Activated T-helper 17 cell treated with anti-CD3 and anti-CD28 coated beads, Interleukin-2, amount 50 U/mL, for 72 hours (primary cell): Measurements from ENCODE around the gene ORC5. TPM values are rescaled to one million over a fixed set of nuclear protein-coding genes. Genes with fewer than 3 reads are reported as not detected.
A peak's percentile ranks its signal among the peaks of the same experiment; 100 is the strongest.
"Not testable (repeated sequence)": the region's sequence is repeated elsewhere in the genome, so short reads cannot be mapped to it uniquely, and the experiment has no call there.

Experiments used
- ATAC-seq: fragments of 150-1000 bp; cut with Tn5 transposase; replicated peaks from 2 replicates; pipeline ENCODE4 v1.10.0; 2021; ENCODE audit warnings: mild to moderate bottlenecking, moderate library complexity
- H3K27ac Mint-ChIP-seq: one replicate; pipeline ENCODE4 v1.8.0; 2022; ENCODE audit warnings: mixed read lengths
- H3K27me3 Mint-ChIP-seq: one replicate; pipeline ENCODE4 v1.8.0; 2022; ENCODE audit warnings: mixed read lengths
- H3K36me3 Mint-ChIP-seq: one replicate; pipeline ENCODE4 v1.8.0; 2022; ENCODE audit warnings: low read depth, mild to moderate bottlenecking, mixed read lengths
- H3K4me1 Mint-ChIP-seq: one replicate; pipeline ENCODE4 v1.8.0; 2022; ENCODE audit warnings: mixed read lengths
- H3K4me3 Mint-ChIP-seq: one replicate; pipeline ENCODE4 v1.8.0; 2022; ENCODE audit warnings: mild to moderate bottlenecking, mixed read lengths
- H3K9me3 Mint-ChIP-seq: one replicate; pipeline ENCODE4 v1.8.0; 2022; ENCODE audit warnings: mixed read lengths
- total RNA-seq, 2 donors: library from RNA; stranded (reverse); gene quantifications; one replicate each; pipeline ENCODE4 v1.2.3, GENCODE V29; 2022

The ORC5 gene
- 10 to 100 TPM; 15.6 to 27.7 TPM for total RNA-seq

DNA sequence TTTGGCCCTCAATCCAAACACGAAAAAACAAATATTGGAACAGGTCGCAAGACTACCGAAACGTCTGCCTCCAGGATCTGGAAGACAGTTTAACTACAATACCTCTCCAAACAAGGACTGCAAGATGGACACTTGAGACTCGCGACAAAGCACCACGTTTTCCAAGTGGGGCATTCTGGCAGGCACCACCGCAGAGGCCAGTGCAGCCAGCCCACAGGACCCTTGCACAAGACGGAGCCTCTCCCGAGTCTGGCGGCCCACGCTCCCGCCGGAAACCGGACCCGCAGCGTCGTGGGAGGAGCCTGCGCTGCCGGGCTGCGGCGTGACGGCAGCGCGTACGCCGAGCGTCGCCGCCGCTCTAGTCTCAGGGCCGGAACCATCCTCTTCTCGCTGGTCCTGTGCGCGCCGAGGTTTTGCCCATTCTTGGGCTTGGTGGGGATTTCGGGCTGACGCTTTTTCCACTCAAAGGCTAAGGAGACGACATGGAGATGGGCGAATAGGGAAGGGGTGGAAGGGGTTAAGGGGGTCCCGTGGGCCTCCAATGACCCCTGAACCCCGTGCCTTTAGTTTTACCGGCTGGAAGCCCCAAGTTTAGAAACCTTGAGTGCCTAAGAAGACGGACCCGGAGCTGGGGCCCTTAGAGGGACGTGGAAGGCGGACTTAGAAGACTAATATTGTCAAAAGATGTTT is at the start of gene ORC5:
ORC5 (minus strand) TSS at position 283 of the 690 bp plus-strand sequence; CDS start at position 174, 109 bp downstream.
- Mint-ChIP-seq H3K4me1 (peaks cover 23% of the 10 kb centered on the region), H3K27me3 (peaks cover 16% of the 10 kb centered on the region), H3K36me3 (peaks cover 13% of the 10 kb centered on the region), H3K9me3 (no peaks in the 10 kb centered on the region), H3K4me3 (peak within 1 kb of the TSS; percentile 93), H3K27ac (peak within 1 kb of the TSS; percentile 97)
- peak; percentile 100 for ATAC-seq

DNA sequence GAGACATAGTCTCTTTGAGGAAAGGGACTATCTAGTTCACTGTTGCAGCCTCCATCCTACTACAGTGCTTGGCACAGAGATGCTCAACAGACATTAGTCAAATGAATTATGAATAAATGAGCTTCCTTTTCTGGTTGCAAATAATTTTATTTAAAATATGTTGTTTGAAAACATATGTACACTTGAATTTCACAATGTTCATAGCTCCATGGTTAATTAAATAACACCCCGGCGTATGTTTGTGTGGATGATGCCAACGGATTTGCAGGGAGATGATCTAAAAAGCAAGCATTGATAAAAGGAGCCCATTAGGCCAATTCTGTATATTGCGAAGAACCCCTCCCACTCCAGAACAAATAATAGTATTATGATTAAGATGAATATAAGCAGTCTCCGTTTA is 47.8 kb upstream of the ORC5 start:
- no peaks in the 10 kb centered on the region for H3K9me3 Mint-ChIP-seq
- no peaks in the 10 kb centered on the region for H3K4me1 Mint-ChIP-seq
- no peak overlapping the region for H3K4me3 Mint-ChIP-seq
- ATAC-seq = no peak
- no peaks in the 10 kb centered on the region for H3K36me3 Mint-ChIP-seq
- no peak overlapping the region for H3K27ac Mint-ChIP-seq
- H3K27me3 Mint-ChIP-seq = peaks cover 6% of the 10 kb centered on the region

DNA sequence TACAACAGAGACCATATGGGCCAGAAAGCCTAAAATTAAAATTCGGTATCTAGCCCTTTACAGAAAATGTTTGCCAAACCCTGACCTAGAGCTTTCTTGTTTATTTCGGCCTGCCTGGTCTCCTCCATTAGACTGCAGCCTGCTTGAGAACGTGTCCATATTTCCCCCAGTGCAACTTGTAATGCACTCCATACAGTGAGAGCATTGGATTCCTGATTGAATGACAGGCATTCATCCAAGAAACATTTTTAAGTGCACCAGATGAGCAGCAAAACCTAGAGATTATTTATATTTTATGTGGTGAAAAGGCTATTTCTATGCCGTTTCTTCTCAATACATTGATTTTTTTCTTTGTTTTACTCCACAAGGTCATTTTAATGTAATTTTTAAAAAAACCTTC is 47.4 kb upstream of the ORC5 start:
- Mint-ChIP-seq H3K27me3 (peaks cover 5% of the 10 kb centered on the region), H3K27ac (no peak overlapping the region), H3K9me3 (no peaks in the 10 kb centered on the region), H3K36me3 (no peaks in the 10 kb centered on the region), H3K4me1 (no peaks in the 10 kb centered on the region), H3K4me3 (no peak overlapping the region)
- no peak for ATAC-seq

DNA sequence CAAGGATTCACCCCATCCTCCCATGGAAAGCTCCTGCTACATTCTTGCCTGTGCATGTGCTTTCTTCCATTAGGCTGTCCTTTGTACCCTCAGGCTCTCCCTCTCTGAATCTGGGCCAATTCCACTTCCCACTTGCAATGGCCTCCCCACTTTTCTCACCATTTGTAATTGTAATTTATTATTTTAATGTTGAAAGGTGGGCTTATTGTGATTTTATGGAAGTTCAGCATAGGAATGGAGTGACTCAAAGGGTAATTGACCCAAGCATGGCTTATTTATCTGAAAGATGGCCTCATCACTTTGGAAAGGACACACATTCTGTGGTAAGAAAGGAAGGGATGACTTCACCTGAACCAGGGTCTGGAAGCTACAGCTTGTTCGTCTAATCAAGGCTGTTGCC is 46.9 kb upstream of the ORC5 start:
- no peak for ATAC-seq
- Mint-ChIP-seq H3K27me3 (peaks cover 5% of the 10 kb centered on the region), H3K4me1 (no peaks in the 10 kb centered on the region), H3K27ac (no peak overlapping the region), H3K36me3 (no peaks in the 10 kb centered on the region), H3K4me3 (no peak overlapping the region), H3K9me3 (no peaks in the 10 kb centered on the region)

DNA sequence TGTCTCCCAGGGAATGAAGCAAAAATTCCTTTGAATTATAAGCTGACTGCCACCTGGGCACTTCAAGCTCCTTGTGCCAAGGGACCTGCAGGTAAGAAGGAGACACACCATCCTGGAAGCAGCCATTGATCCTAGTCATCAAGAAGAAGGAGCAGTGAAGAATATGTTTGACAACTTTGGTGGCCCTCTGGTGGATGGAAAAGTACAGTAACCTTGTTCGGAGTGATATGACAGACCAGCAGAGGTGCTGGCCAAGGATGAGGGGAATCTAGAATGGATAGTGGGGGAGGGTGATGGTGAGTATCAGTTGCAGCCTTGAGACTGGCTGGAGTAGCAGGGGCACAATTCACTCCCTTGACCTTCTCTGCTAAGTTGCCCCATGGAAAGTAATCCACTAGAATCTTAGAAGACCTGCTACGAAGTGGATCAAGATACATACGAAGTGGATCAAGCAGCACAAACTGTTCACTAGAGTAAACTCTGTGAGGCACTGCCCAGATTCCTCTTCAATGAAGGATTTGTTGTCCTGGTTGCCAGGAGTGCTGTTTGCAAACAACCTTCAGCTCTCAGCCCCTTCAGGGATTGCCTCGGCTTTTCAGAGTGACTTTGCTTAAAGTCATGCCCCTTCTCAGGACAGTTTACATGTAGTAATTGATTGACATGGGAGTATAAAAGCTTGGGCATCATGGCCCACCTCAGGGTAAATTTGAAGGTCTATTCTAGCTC is 44.8 kb upstream of the ORC5 start:
- Mint-ChIP-seq H3K4me1 (no peaks in the 10 kb centered on the region), H3K27ac (no peak overlapping the region)

DNA sequence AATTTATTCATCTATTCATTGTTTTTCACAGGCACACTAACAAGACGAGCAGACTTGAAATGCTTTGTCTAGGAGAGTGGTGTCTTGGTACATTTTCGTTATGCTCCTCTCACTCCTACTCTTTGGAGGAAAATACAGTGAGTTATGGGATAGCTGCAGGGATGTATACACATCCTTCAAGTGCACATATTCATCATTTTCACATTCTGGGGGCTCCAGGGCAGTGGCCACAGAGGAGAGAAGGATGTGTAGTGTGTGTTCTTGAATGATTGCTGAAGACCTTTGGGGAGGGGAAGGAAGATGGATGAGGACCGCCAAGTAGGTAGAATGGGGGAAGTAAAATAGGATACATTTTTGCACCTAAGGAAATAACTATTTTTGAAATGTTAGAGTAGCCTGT is 34.8 kb upstream of the ORC5 start:
- no peaks in the 10 kb centered on the region for H3K4me1 Mint-ChIP-seq
- no peak for ATAC-seq
- H3K9me3 Mint-ChIP-seq = no peaks in the 10 kb centered on the region
- no peak overlapping the region for H3K4me3 Mint-ChIP-seq
- H3K27me3 Mint-ChIP-seq = peaks cover 20% of the 10 kb centered on the region
- no peaks in the 10 kb centered on the region for H3K36me3 Mint-ChIP-seq
- no peak overlapping the region for H3K27ac Mint-ChIP-seq

More for the DNA sequence above, 44.8 kb upstream of the ORC5 start:
- no peak for ATAC-seq
- Mint-ChIP-seq H3K36me3 (no peaks in the 10 kb centered on the region), H3K27me3 (peaks cover 9% of the 10 kb centered on the region), H3K4me3 (no peak overlapping the region), H3K9me3 (no peaks in the 10 kb centered on the region)

DNA sequence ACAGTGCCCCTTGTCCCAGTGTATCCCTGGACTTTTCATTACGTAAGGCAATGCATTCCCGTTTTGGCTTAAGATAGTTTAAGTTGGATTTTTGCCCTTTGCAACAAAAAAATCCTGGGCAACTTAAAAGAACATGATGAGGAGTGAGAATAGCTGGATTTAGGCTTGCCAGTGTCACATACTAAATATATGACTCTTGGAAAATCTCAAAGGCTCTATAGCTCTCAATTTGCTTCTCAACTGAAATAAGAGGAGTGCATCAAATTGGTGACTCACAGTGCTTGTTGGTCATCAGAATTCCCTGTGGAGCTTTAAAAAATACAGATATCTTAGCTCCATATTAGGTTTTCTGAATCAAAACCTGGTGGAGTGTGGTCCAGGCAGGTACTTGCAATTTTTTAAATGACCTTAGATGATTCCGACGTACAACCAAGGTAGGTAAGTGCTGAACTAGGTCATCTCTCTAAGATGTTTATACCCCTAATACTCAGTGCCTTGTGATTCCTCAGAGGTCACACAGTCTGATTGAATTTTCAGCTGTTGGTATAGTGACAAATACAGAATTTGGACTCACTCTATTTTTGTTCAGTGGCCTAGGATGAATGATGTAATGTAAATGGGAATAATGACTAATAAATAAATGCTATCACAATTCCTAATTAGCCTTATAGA is 33.9 kb upstream of the ORC5 start:
- H3K4me1 Mint-ChIP-seq = no peaks in the 10 kb centered on the region
- no peaks in the 10 kb centered on the region for H3K9me3 Mint-ChIP-seq
- H3K4me3 Mint-ChIP-seq = no peak overlapping the region
- no peaks in the 10 kb centered on the region for H3K36me3 Mint-ChIP-seq
- no peak for ATAC-seq
- peaks cover 22% of the 10 kb centered on the region for H3K27me3 Mint-ChIP-seq
- H3K27ac Mint-ChIP-seq = no peak overlapping the region

DNA sequence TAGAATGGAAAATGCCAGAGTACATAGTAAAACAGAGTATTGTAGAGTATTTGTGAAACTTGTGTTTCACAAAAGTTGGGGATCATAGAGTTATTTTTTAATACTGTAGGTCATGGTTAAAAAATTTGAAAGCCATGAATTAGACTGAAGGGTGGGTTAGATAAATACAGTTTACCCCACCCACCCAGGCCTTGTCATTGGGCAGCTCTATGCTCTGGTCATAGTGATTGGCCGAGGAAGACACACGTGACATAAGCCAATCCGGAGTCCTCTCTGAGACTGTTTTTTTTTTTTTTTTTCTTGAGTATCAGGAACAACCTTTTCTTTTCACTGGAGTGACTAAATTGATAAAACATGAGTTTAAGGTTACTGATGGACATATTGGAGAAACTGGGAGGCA is 33.3 kb upstream of the ORC5 start:
- no peaks in the 10 kb centered on the region for H3K4me1 Mint-ChIP-seq
- H3K27me3 Mint-ChIP-seq = peaks cover 22% of the 10 kb centered on the region
- no peak overlapping the region for H3K27ac Mint-ChIP-seq
- no peaks in the 10 kb centered on the region for H3K9me3 Mint-ChIP-seq
- ATAC-seq = no peak
- no peaks in the 10 kb centered on the region for H3K36me3 Mint-ChIP-seq
- H3K4me3 Mint-ChIP-seq = no peak overlapping the region

DNA sequence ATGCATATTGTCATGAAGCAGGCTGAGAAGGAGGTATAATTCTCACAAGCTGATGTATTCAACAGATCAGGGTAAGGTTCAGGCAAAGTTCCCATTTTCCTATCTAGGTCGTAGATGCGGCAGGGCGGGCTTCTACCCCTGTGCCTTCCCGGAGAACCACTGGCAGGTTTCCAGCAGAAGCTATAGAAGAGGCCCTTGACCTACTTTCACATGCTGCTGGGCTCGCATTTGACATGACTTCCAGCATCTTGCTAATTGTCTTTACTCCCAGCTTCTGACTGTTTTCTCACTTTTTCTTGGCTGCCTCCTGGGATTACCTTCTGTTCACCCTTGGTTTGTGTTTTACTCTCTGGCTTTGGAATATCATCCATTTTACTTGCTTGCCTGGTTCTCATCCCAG is 32.6 kb upstream of the ORC5 start:
- Mint-ChIP-seq H3K36me3 (no peaks in the 10 kb centered on the region), H3K4me3 (no peak overlapping the region), H3K9me3 (no peaks in the 10 kb centered on the region), H3K27me3 (peaks cover 19% of the 10 kb centered on the region), H3K27ac (no peak overlapping the region), H3K4me1 (no peaks in the 10 kb centered on the region)
- ATAC-seq = no peak

DNA sequence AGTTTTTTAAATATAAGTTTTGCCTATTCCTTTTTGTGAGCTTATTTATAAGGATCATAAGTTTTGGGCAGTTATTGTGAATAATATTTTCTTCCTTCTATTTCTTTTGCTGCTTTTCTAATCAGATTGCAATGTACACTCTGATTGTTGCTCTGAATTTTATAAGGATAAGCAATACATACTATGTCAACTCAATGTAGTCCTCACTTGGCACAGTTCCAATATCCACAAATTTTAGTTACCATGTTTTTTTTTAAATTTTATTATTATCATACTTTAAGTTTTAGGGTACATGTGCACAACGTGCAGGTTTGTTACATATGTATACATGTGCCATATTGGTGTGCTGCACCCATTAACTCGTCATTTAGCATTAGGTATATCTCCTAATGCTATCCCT is 27.2 kb upstream of the ORC5 start:
- ATAC-seq, H3K4me3 Mint-ChIP-seq, H3K36me3 Mint-ChIP-seq, H3K9me3 Mint-ChIP-seq, H3K4me1 Mint-ChIP-seq, H3K27ac Mint-ChIP-seq: not testable (repeated sequence)
- H3K27me3 Mint-ChIP-seq = peaks cover 28% of the 10 kb centered on the region

DNA sequence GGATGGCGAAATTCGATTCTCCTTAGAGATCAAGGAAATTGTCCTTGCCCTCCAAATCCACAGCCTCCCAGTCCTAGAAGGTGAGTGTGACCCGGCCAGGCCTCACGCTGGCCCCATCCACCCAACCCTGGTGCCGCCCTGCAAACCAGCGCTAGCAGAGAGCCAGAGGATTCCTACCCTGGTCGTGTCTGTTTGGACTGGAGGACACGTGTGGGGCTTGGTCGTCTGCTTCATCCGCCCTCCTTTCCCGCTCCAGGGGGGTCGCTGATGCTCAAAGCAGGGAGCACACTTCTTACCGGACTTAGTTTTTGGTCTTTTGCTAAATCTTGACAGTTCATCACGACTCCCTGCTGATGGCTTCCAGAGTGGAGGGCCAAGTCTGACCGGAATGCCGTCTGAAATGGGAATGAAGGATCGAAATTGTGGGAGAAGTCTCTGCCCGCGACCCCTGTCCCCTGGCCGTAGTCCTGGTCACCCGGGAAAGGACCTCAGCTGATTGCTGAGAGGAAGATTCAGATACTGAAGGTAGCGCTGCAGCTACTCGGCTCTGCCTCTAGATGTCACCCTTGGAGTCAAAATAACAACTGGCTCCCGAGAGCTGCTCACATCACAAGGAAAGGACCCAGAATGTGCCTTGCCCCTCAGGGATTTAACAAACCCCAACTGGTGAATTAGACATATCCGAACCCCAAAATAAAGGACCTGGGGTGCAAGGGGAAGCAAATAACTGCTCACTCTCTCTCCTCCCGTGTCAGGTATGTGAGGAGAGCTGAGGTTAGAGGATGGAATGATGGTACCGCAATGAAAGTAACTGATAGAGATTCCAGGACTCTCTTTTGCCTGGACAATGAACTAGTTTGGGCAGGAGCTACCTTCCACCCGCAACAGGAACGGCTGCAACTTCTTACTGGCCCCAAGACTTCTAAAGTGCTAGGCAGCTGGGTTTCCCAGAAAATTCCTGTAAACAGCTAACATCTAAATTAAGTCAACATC is 23.5 kb upstream of the ORC5 start:
- no peak overlapping the region for H3K4me3 Mint-ChIP-seq
- H3K27me3 Mint-ChIP-seq = peaks cover 23% of the 10 kb centered on the region

DNA sequence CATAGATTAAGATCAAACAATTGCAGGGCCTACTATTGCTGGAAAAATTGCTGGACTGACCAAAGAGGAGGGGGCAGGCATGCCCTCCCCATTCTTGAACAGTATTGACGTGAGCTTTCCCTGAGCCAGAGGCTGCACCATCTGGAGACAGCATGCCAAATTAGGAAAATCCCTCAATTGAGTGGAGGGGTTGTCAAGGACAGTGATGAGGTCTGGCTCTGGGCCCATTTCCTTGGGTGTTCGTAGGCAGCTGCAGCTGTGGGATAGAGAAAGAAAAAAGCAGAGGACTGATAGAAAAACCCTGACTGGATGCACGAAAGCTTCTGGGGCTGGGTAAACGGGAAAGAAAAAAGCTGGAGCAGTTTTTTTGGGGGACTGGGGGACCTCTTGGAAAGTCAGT is 22.8 kb upstream of the ORC5 start:
- no peaks in the 10 kb centered on the region for H3K4me1 Mint-ChIP-seq
- H3K4me3 Mint-ChIP-seq = no peak overlapping the region
- H3K27ac Mint-ChIP-seq = no peak overlapping the region
- no peaks in the 10 kb centered on the region for H3K9me3 Mint-ChIP-seq
- ATAC-seq = no peak
- H3K36me3 Mint-ChIP-seq = no peaks in the 10 kb centered on the region
- peaks cover 23% of the 10 kb centered on the region for H3K27me3 Mint-ChIP-seq

More for the DNA sequence above, 23.5 kb upstream of the ORC5 start:
- Mint-ChIP-seq H3K9me3 (no peaks in the 10 kb centered on the region), H3K36me3 (no peaks in the 10 kb centered on the region), H3K27ac (no peak overlapping the region), H3K4me1 (no peaks in the 10 kb centered on the region)
- ATAC-seq = peak; percentile 68

DNA sequence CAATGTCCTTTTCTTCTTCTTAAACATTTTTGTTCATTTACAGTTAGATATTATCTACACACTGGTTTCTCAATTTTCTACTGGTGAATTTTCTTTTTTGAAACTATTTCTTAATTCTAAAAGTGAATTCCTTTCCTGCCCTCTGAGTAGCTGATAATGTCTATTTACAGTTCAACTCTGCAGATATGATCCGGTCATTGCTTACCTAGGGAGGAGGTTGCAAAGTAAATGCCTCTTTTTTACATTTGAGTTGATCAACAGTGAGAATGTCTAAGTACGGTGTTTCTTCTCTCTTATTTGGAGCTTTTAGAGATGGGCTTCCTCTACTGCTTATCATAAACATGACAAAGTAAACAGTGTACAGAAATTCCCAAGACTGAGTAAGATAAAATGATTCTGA is 20.6 kb upstream of the ORC5 start:
- Mint-ChIP-seq H3K4me1 (no peaks in the 10 kb centered on the region), H3K36me3 (no peaks in the 10 kb centered on the region), H3K9me3 (no peaks in the 10 kb centered on the region), H3K27ac (no peak overlapping the region), H3K4me3 (no peak overlapping the region), H3K27me3 (peaks cover 22% of the 10 kb centered on the region)
- no peak for ATAC-seq

DNA sequence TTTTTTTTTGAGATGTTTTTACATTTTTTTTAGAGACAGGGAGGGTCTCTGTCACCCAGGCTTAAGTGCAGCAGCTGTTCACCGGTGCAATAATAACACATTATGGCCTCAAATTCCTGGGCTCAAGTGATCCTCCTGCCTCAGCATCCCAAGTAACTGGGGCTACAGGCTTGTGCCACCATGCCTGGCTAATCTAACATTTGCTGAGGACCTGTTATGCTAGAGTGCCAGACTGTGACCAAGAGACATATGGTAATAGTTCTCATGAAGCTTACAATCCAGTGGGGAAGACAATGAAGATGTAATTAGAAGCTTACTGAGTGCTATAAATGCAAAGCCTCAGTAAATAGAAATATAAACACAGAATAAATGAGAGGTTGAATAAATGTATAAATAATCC is 17.6 kb upstream of the ORC5 start:
- Mint-ChIP-seq H3K4me3 (no peak overlapping the region), H3K9me3 (peaks cover 5% of the 10 kb centered on the region), H3K36me3 (no peaks in the 10 kb centered on the region), H3K27me3 (peaks cover 16% of the 10 kb centered on the region), H3K27ac (no peak overlapping the region), H3K4me1 (no peaks in the 10 kb centered on the region)
- ATAC-seq = no peak
